SK-N-MC (cell line): ENCODE measurements around the gene PDE6D.
A peak's percentile ranks its signal among the peaks of the same experiment; 100 is the strongest.

Experiments
- DNase-seq: peaks from one replicate; pipeline ENCODE4 v3.0.0-alpha.2; 2011; ENCODE audit warnings: low read depth, low spot score
- H3K27ac ChIP-seq: fragments of 200-600 bp; sonication (generic); 2 replicates; pipeline ENCODE4 v1.5.1; 2016; ENCODE audit warnings: mixed run types
- H3K36me3 ChIP-seq: fragments of 200-600 bp; sonication (generic); 2 replicates; pipeline ENCODE4 v1.6.1; 2017; ENCODE audit warnings: antibody characterized with exemption, low read length, mixed read lengths; ENCODE audit not compliant: insufficient read depth
- H3K4me3 ChIP-seq: fragments of 200-600 bp; sonication (generic); 2 replicates; pipeline ENCODE4 v1.5.1; 2016
- H3K9ac ChIP-seq: fragments of 200-600 bp; sonication (generic); 2 replicates; pipeline ENCODE4 v1.8.0; 2017; ENCODE audit warnings: mixed run types, mixed read lengths; ENCODE audit not compliant: insufficient read length
- H3K9me3 ChIP-seq: fragments of 200-600 bp; sonication (generic); 2 replicates; pipeline ENCODE4 v1.6.1; 2017; ENCODE audit warnings: low read depth, mild to moderate bottlenecking, antibody characterized with exemption, low read length, moderate library complexity, mixed read lengths
- EZH2 ChIP-seq: fragments of 200-600 bp; sonication (generic); IDR thresholded peaks from one replicate; pipeline ENCODE4 v1.6.1; 2017; ENCODE audit warnings: antibody characterized with exemption
- FOXP2 ChIP-seq: optimal IDR thresholded peaks from 2 replicates; pipeline ENCODE3; 2011; ENCODE audit warnings: mild to moderate bottlenecking, moderate library complexity; ENCODE audit not compliant: insufficient read depth; ENCODE audit errors: extremely low read length, control extremely low read depth
- POLR2AphosphoS5 ChIP-seq: IDR thresholded peaks from 2 replicates; pipeline ENCODE4 v1.6.1; 2012; ENCODE audit warnings: mild to moderate bottlenecking, low read depth, low read length, borderline replicate concordance

The PDE6D gene

DNA sequence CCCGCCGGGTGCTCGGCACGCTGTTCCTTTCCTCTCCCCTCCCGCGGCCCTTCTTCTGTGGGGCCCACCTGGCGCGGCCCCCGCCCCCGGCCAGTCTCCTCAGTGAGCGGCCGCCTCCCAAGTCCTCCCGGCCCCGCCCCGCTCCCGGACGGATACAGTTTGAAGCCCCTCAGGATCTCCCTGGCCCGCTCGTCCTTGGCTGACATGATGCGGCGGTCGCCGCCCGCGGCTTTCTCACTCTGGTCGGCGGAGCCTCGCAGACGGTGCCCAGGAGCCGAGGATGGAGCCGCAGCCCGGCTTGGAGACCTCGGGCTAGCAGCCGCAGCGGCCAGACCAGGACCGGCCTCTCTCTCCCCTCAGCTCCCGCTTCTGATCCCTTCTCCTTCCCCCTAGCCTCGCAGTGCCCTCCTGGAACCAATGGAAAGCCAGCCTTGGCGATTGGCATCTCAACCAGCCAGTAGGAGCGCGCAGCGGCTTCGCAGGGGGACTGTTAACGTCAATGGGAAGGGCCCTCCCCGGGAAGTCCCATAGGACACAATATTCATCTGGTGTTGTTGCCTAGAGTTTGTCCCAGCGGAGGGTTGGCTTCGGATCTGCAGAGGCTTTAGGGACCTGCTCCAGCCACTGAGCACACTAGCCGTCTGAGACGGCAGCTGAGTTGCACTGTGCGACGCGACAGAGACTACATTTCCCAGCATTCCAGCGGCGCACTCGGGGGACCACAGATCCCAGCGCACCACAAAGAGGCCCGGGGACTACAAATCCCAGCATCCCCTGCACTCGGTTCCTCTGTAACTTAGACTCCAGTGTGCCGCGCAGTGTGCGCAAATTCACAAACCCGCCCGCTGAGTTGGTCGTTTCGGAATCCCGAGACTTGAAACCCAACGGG, at the start of gene PDE6D:
PDE6D (minus strand) TSS at position 374 of the 889 bp plus-strand sequence; CDS start at position 206, 168 bp downstream.
- Histone ChIP-seq H3K9ac (peak within 1 kb of the TSS; percentile 67), H3K9me3 (no peaks in the 10 kb centered on the region), H3K36me3 (no peaks in the 10 kb centered on the region), H3K27ac (no peak within 1 kb of the TSS), H3K4me3 (peak within 1 kb of the TSS; percentile 84)
- peak; percentile 93 for DNase-seq
- TF ChIP-seq POLR2AphosphoS5 (peak; percentile 85), FOXP2 (peak; percentile 67), EZH2 (no peak)

DNA sequence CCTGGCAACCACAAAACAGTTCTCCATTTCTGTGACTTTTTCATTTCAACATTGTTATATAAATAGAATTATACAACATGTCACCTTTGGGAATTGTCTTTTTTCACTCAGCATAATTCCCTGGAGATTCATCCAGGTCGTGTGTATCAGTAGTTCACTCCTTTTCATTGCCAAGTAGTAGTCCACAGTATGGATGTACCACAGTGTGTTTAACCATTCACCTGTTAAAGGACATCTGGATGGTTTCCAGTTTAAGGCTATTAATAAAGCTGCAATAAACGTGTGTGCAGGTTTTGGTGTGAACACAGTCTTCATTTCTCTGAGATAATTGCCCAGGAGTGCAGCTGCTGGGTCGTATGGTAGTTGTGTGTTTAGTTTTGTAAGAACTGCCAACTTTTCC, 40.8 kb upstream of the PDE6D start:
- H3K27ac ChIP-seq: no peak overlapping the region
- DNase-seq: no peak
- no peak overlapping the region for H3K4me3 ChIP-seq
- no peaks in the 10 kb centered on the region; the same call in 1 of the 2 replicates for H3K9me3 ChIP-seq
- H3K36me3 ChIP-seq: no peaks in the 10 kb centered on the region
- H3K9ac ChIP-seq: no peak overlapping the region
- no peak for TF ChIP-seq POLR2AphosphoS5
- no peak for TF ChIP-seq EZH2
- no peak for TF ChIP-seq FOXP2

DNA sequence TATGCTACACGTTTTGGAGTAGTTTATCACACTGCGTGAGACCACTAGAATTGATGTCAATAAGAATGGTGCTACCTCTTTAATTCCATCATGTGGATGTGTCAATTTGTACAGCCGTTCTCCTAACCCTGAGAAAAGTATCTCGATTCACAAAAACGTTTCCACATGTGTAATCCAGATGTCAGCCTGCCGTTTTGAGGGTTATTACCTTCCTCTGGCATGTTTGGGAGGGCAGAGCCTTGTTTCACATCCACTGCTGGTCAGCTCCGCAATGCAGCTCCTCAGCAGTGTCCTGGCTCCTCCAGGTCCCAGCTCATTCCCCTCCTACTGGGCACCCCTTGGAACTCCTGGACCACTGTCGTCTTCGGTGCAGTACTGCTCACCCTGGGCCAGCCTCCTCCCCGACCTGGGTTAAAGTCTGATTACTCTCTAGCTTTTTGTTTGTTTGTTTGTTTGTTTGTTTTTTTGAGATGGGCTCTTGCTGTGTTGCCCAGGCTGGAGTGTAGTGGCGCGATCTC, 39.8 kb upstream of the PDE6D start:
- TF ChIP-seq POLR2AphosphoS5 (no peak), EZH2 (no peak), FOXP2 (no peak)
- no peak for DNase-seq
- no peak overlapping the region for H3K27ac ChIP-seq
- H3K9me3 ChIP-seq: no peaks in the 10 kb centered on the region; the same call in 1 of the 2 replicates
- H3K9ac ChIP-seq: no peak overlapping the region
- no peaks in the 10 kb centered on the region for H3K36me3 ChIP-seq
- no peak overlapping the region for H3K4me3 ChIP-seq

GRCh38 chr2:231819447-231820042, 38.5 kb upstream of the PDE6D start:
- H3K27ac ChIP-seq: no peak overlapping the region
- H3K9ac ChIP-seq: no peak overlapping the region
- no peak overlapping the region for H3K4me3 ChIP-seq
- no peak for TF ChIP-seq POLR2AphosphoS5
- TF ChIP-seq FOXP2: no peak
- no peak for TF ChIP-seq EZH2
- H3K36me3 ChIP-seq: no peaks in the 10 kb centered on the region
- no peak for DNase-seq
- H3K9me3 ChIP-seq: no peaks in the 10 kb centered on the region; the same call in 1 of the 2 replicates

DNA sequence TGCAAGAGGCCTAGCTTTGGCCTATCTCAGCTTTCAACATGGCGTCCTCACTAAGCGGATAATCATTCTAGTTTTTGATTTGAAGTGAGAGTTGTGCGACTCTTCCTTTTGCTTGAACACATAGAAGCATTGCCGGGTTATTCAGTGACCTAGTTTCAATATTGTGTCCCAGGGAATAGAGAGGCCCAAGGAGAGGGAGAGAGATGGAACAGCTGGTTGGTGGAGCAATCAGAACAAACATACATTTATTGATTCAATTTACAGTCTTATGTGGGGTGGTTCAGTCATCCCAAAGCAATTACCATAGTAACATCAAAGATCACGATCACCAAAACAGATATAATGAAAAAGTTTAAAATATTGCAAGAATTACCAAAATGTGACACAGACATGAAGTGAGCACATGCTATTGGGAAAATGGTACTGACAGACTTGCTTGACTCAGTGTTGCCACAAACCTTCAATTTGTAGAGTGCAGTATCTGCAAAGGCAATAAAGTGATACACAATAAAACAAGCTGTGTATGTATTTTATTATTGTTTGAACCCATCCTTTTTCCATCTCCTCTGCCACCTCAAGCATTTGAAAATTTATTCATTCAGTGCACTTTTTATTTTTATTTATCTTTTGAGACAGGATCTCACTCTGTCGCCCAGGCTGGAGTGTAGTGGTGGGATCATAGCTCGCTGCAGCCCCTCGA, 35.4 kb upstream of the PDE6D start:
- no peak for TF ChIP-seq POLR2AphosphoS5
- TF ChIP-seq FOXP2: no peak
- no peak for TF ChIP-seq EZH2
- no peak for DNase-seq
- no peak overlapping the region for H3K4me3 ChIP-seq
- no peak overlapping the region for H3K9ac ChIP-seq
- no peak overlapping the region for H3K27ac ChIP-seq
- H3K36me3 ChIP-seq: no peaks in the 10 kb centered on the region
- H3K9me3 ChIP-seq: no peaks in the 10 kb centered on the region

GRCh38 chr2:231810905-231811304, 29.8 kb upstream of the PDE6D start:
- DNase-seq: no peak
- H3K27ac ChIP-seq: no peak overlapping the region
- H3K9me3 ChIP-seq: no peaks in the 10 kb centered on the region
- H3K36me3 ChIP-seq: peaks cover 26% of the 10 kb centered on the region
- no peak overlapping the region for H3K4me3 ChIP-seq
- H3K9ac ChIP-seq: no peak overlapping the region
- TF ChIP-seq FOXP2 (no peak), POLR2AphosphoS5 (no peak), EZH2 (no peak)

DNA sequence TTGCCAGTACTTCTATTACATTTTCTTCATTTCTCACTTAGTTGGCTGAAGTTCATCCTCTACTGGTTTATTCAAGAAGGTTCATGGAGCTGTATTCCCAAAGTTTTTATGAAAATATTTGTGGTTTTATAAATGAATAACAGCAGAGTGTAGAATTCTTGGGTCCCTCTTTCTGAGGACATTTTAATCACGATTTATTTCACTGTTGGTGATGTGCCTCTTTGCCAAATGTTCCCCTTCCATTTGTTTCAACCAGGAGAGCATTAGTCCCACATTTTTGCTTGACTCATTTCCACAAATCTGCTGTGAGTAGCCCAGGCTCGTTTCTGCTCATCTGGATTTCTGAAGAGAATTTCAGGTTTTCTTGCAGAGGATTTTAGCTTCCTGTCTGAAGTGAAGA, 25.9 kb upstream of the PDE6D start:
- no peak overlapping the region for H3K4me3 ChIP-seq
- peaks cover 36% of the 10 kb centered on the region for H3K36me3 ChIP-seq
- no peak overlapping the region; the same call in 1 of the 2 replicates for H3K27ac ChIP-seq
- no peak for DNase-seq
- H3K9me3 ChIP-seq: no peaks in the 10 kb centered on the region
- no peak overlapping the region for H3K9ac ChIP-seq
- TF ChIP-seq EZH2 (no peak), FOXP2 (no peak), POLR2AphosphoS5 (no peak)

DNA sequence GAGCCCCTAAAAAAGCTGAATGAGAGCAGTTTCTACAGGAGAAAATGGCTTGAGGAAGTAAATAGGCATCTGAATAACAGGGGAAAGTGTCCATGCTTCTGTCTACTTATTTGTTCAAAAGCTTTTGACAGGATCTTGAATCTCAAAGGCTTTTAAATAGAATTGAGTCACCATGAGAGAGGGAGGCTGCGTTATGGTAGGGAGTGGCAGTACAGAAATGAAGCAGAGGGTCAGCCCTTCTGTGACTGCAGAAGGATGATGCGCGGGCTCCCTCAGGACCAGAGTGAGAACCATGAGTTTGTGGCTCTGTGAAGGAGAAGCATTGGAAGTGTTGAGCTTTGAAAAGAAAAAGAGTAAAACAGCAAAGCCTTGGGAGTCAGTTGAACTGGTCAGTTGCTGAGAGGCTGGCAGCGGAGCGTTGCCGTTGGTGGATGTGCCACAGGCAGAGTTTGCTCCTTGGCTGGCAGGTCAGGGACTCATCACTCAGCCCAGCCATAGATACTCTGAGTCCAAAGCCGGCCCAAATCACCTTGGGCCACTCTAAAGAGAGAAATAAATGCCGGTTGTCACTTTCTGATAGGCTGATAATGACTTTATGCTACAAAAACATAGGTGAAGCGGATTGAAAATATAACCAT, 22.5 kb upstream of the PDE6D start:
- Histone ChIP-seq H3K9ac (no peak overlapping the region), H3K27ac (no peak overlapping the region), H3K4me3 (no peak overlapping the region), H3K9me3 (no peaks in the 10 kb centered on the region), H3K36me3 (peaks cover 54% of the 10 kb centered on the region)
- TF ChIP-seq FOXP2: no peak
- TF ChIP-seq EZH2: no peak
- TF ChIP-seq POLR2AphosphoS5: no peak
- DNase-seq: no peak
